ENCODE results near the gene CNPY1. TPM values are rescaled to one million over a fixed set of nuclear protein-coding genes. Genes with fewer than 3 reads are reported as not detected.

The CNPY1 gene
- total and polyA plus RNA-seq, 2 experiments from 2014 or later, result 0.15 TPM; not detected in 1

DNA sequence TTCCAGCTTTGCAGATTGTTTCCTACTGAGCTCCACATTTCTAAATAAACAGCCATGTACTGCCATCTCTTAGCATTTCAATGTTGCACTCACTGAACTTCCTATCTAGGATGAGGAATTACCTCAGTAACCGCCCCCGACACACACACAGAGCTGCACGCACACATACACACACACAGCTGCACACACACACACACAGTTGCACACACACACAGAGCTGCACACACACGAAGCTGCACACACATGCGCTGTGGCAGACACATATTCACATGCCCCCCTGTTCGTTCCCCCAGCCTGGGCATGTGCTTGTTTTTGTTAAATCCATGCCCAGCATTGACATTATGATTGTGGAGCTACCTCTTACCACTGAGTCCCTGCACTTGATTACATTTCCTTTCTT is 39.6 kb upstream of the CNPY1 start:
- DNase-seq (ENCODE audit: low read depth in 1 of 2, low spot score in 1 of 2), result no peak
- H3K27me3 ChIP-seq, result peaks cover 10% of the 10 kb centered on the region
- no peaks in the 10 kb centered on the region for H3K9me3 ChIP-seq (ENCODE audit: low read depth)
- H3K4me1 ChIP-seq (ENCODE audit: low read depth), result peaks cover 7% of the 10 kb centered on the region
- H3K4me3 ChIP-seq, result no peak overlapping the region
- H3K36me3 ChIP-seq, result no peaks in the 10 kb centered on the region
- TF ChIP-seq, protein P1, sequence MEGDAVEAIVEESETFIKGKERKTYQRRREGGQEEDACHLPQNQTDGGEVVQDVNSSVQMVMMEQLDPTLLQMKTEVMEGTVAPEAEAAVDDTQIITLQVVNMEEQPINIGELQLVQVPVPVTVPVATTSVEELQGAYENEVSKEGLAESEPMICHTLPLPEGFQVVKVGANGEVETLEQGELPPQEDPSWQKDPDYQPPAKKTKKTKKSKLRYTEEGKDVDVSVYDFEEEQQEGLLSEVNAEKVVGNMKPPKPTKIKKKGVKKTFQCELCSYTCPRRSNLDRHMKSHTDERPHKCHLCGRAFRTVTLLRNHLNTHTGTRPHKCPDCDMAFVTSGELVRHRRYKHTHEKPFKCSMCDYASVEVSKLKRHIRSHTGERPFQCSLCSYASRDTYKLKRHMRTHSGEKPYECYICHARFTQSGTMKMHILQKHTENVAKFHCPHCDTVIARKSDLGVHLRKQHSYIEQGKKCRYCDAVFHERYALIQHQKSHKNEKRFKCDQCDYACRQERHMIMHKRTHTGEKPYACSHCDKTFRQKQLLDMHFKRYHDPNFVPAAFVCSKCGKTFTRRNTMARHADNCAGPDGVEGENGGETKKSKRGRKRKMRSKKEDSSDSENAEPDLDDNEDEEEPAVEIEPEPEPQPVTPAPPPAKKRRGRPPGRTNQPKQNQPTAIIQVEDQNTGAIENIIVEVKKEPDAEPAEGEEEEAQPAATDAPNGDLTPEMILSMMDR (IDR thresholded peaks at IDR 0.05; ENCODE audit: low read depth, low read length), result no peak
- H3K27ac ChIP-seq, result no peak overlapping the region

DNA sequence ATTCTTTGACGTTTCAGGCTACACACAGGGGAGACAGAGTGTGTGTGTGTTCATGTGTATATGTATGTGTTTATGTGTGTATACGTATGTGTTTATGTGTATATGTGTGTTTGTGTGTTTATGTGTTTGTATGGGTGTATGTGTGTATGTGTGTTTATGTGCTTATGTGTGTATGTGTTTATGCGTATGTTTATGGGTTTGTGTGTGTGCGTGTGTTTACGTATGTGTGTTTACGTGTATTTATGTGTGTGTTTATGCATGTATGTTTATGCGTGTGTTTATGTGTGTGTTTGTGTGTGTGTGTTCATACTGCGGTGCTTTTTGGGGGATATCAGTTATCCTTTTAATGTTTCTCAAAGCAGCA is 39.2 kb upstream of the CNPY1 start:
- Histone ChIP-seq H3K36me3 (no peaks in the 10 kb centered on the region), H3K27ac (no peak overlapping the region), H3K9me3 (ENCODE audit: low read depth) (no peaks in the 10 kb centered on the region), H3K27me3 (peaks cover 10% of the 10 kb centered on the region), H3K4me3 (no peak overlapping the region), H3K4me1 (ENCODE audit: low read depth) (peaks cover 6% of the 10 kb centered on the region)
- TF ChIP-seq, protein P1 (IDR thresholded peaks at IDR 0.05; ENCODE audit: low read depth, low read length), result no peak
- DNase-seq (ENCODE audit: low read depth in 1 of 2, low spot score in 1 of 2), result no peak

DNA sequence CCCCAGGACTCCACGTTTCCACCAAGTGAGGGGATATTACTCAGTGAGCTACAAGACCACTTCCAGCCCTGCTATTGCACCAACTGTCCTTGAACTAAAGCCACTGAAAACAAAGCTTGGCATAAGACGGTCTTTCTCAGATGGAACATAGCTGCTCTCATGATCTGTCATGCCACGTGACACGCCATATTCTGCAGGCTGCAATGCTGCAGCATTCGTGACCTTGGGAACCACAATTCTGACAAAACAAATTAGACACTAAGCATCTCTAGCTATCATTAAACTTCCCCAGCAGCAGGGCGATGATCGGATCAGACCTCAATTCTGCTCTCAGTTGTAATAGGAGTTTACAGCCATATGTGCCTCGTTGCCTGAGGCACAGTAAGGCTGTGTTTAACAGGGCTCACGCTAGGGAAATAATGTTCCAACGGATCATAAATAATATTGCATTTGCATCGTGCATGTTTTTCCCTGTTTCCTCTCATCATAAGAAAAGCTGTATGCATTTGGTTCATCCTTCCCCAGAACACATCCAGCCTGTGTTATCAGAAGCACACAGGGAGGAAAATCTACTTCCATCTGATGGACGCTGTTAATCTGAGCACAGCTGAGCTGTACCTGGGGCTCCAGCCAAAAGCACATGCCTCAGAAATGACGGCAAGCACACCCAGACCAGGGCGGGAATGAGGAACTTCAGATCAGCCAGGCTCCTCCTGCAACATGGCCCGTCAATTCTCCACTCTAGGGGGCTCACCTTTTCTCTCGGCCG is 38.6 kb upstream of the CNPY1 start:
- peaks cover under 1% of the 10 kb centered on the region for H3K4me1 ChIP-seq (ENCODE audit: low read depth)

DNA sequence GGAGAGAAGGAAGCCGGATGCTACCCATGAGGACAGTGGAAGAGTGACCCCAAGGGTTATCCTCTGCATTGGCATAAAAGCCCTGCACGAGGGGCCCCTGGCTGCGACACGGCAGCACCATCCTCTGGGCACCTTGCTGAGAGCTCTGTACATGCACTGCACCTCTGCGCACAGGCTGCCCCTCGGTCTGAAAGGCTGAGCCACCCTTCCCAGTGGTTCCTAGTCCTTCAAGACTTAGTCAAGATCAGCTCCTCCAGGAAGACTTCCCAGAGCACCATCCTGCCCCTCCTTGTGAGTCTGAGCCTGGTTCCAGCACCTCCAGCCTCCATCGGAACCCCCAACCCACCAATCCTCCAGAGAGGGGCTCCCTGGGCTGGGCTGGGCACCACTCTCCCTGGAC is 37.9 kb upstream of the CNPY1 start:
- Histone ChIP-seq H3K4me1 (ENCODE audit: low read depth) (no peaks in the 10 kb centered on the region), H3K9me3 (ENCODE audit: low read depth) (no peaks in the 10 kb centered on the region), H3K27me3 (peaks cover 13% of the 10 kb centered on the region), H3K36me3 (no peaks in the 10 kb centered on the region), H3K27ac (no peak overlapping the region), H3K4me3 (no peak overlapping the region)
- TF ChIP-seq, protein P1 (IDR thresholded peaks at IDR 0.05; ENCODE audit: low read depth, low read length), result no peak
- no peak for DNase-seq (ENCODE audit: low read depth in 1 of 2, low spot score in 1 of 2)

More for the DNA sequence above, 38.6 kb upstream of the CNPY1 start:
- Histone ChIP-seq H3K9me3 (ENCODE audit: low read depth) (no peaks in the 10 kb centered on the region), H3K36me3 (no peaks in the 10 kb centered on the region), H3K4me3 (no peak overlapping the region), H3K27me3 (peaks cover 13% of the 10 kb centered on the region), H3K27ac (no peak overlapping the region)
- peak in 1 of 2 donors; percentile 50 for DNase-seq (ENCODE audit: low read depth in 1 of 2, low spot score in 1 of 2)
- TF ChIP-seq, protein P1 (IDR thresholded peaks at IDR 0.05; ENCODE audit: low read depth, low read length), result no peak

DNA sequence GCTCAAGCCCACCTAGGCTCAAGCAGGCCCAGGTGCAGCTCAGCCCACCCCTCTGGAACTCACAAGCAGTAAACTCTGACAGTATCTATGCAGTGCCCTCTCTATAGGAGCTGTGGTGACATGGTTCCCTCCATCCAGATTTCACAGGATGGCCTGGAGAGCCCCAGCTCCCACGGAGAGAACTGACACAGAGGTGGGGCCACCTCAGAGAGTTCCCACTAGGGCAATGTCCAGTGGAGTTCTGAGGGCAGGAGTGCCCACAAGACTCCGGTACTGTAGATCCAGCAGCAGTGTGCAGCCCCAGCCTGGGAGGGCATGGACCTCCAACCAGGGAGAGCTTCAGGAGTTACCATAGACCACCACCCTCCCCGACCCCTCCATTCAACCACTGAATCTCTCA is 37.3 kb upstream of the CNPY1 start:
- H3K27me3 ChIP-seq, result peaks cover 13% of the 10 kb centered on the region
- no peaks in the 10 kb centered on the region for H3K4me1 ChIP-seq (ENCODE audit: low read depth)
- no peak for DNase-seq (ENCODE audit: low read depth in 1 of 2, low spot score in 1 of 2)
- H3K4me3 ChIP-seq, result no peak overlapping the region
- no peak overlapping the region for H3K27ac ChIP-seq
- TF ChIP-seq, protein P1 (IDR thresholded peaks at IDR 0.05; ENCODE audit: low read depth, low read length), result no peak
- H3K36me3 ChIP-seq, result no peaks in the 10 kb centered on the region
- H3K9me3 ChIP-seq (ENCODE audit: low read depth), result no peaks in the 10 kb centered on the region

All from cardiac muscle cell (in vitro differentiated cells and primary cell).